Measurements from ENCODE around the gene ERFL. TPM values are rescaled to one million over a fixed set of nuclear protein-coding genes. Genes with fewer than 3 reads are reported as not detected.
A peak's percentile ranks its signal among the peaks of the same experiment; 100 is the strongest.
"Not testable (repeated sequence)": the region's sequence is repeated elsewhere in the genome, so short reads cannot be mapped to it uniquely, and the experiment has no call there.

ERFL gene
- total RNA-seq, 1 donor from 2014 or later: not detected

DNA sequence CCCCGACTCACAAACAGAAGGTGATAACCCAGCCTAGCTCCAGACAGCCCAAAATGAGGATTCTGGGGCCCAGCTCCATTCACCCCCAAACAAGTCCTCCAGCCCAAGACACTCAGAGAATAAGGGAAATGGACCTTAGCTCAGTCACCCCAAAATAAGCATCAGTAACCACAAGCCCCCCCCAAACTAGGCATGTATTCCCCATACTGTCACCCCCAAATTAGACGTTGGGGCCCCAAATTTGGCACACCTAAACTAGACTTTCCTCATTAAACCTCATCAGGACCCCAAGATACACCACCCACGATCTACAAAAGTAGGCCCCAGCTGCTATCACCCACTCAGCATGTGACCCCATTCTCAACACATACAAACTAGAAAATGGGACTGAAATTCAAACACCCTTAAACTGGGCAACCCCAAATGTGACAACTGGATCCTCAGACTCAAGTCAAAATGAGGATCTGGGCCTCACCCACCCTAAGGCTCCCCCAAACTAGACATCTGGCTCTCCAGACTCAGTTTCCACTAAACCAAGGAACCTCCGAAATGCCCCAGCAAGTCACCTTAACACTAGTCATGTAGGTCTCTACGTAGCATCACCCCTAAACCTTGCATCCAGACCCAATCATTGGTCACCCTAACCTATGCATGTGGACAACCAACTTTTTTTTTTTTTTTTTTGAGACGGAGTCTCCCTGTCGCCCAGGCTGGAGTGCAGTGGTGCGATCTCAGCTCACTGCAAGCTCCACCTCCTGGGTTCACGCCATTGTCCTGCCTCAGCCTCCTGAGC, 13.4 kb upstream of the ERFL start:
- no peak for DNase-seq (ENCODE audit: low read depth in 2 of 2)

GRCh38 chr19:41940731-41941409, 12.6 kb upstream of the ERFL start:
- no peak for DNase-seq (ENCODE audit: low read depth in 2 of 2)

DNA sequence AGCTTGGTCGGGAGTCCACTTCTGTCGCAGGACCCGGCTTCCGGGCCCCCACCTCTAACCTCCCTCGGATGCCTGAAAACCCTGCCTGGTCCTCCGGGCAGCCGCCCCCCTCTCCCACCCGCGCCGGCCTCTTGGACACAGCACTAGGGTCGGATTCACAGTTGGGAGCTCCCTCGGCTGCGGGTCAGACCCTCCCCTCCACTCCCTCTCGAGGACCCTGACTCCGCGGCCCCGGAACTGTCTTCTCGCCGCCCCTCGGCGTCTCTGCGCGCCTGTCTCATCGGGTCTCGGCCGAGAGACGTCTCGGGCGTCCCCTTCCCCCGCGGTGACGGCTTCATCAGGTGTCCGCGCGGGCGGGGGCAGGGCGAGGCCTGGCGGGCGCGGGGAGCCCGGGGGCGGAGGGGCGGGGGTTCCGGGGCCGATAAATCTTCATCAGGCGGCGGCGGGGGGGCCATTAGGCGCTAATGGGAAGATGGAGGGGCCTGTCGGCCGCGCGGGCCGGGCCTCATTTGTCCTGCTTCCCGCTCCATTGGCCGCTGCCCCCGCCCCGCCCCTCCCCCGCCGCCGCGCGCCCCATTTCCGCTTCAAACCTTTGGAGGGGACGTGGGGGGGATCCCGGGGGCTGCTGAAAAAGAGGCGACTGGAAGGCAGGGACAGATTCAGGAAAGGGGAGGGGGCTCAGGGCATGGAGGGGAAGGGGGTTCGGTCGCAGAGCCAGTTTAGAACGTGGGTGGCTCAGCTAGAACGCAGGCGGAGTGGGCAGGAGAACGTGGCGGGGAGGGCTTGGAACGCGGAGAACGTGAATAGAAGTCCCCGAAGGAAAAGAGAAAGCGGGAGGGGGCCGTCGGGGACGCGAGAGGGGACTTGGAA, 11.8 kb upstream of the ERFL start:
- DNase-seq (ENCODE audit: low read depth in 2 of 2): no peak

DNA sequence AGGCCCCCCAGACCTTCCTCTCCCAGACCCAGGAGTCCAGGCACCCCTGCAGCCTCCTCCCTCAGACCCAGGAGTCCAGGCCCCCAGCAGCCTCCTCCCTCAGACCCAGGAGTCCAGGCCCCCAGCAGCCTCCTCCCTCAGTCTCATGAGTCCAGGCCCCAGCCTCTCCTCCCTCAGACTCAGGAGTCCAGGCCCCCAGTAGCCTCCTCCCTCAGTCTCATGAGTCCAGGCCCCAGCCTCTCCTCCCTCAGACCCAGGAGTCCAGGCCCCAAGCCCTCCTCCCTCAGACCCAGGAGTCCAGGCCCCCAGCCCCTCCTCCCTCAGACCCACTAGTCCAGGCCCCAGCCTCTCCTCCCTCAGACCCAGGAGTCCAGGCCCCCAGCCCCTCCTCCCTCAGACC, 11.0 kb upstream of the ERFL start:
- not testable (repeated sequence) for DNase-seq (ENCODE audit: low read depth in 2 of 2)

DNA sequence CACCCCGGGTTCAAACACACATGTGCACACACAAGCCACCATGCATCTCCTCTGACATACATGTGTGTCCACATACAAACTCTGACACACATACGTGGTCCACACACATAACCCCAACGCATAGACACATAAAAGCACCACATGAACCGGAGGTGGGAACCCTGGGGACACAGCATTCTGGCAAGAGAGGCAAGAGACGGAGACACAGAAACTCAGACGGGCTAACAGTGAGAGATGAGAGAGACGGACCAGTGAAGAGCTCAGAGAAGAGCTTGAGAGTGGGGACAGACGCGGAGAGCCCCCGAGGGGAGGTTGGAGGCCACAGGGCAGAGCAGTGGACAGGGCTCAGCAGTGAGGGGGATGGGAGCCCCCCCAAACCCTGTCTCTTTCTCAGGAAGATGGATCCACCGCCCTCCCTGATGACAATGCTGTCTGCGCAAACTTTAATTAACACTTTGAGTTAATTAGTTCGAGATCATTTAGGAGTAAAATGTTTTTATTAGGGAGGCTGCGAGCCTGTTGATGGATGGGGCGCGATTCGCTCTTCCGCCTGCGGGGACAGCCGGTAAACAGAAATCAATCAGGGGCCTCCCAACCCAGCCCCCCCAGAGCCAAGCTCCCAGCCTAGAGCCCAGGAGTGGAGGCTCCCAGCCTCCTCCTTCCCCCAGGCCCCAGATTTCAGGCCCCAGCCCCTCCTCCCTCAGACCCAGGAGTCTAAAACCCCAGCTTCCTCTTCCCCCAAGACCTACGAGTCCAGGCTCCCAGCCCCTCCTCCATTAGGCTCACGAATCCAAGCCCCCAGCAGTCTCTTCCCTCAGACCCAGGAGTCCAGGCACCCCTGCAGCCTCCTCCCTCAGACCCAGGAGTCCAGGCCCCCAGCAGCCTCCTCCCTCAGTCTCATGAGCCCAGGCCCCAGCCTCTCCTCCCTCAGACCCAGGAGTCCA, 9.5 kb upstream of the ERFL start:
- DNase-seq (ENCODE audit: low read depth in 2 of 2): no peak

- DNase-seq (ENCODE audit: low read depth in 2 of 2): no peak
Observed at GRCh38 chr19:41936961-41937360, 8.7 kb upstream of the ERFL start.

DNA sequence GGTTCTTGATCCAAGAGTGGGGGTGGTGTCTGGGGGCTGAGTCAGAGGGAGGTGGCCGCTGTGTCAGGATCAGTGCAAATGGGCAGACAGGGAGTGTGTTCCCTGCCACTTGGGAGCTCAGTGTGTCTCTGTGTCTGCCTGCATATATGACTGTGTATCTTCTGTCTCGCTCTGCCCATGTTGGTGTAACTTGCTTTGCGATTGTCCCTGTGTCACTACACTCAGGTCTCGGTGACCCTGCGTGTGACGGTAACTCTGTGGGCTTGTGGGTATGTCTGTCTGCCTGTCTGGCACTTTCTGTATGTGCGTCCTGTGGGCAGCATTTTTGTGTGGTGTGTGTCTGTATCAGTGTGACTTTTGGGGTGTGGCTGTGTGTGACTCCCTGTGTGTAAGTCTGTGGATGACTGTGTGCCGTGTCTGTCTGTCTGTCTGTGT, 8.2 kb upstream of the ERFL start:
- DNase-seq (ENCODE audit: low read depth in 2 of 2): no peak

- no peak for DNase-seq (ENCODE audit: low read depth in 2 of 2)
Observed at GRCh38 chr19:41935760-41936415, 7.6 kb upstream of the ERFL start.

DNA sequence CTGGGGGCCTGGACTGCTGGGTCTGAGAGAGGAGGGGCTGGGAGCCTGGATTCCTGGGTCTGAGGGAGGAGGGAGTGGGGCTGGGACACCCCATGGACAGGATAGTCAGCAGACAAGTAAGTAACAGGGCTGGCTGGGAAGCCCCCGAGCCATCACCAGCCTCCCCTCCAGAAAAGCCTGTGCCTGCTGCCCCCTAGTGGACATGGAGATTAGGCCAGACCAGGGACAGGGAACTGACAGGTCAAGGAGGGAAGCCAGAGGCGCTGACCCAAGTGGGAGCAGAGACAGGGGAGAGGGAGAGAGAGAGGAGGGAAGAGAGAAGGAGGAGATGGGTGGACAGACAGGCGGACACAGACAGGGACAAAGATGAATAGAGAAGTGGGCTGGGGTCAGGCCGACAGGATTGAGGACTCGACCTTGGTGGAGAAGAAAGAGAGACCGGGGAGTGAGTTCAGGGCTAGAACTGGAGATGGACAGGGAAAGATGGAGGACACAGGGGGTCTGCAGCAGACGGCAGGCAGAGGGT, 6.7 kb upstream of the ERFL start:
- peak; percentile 21 to 58 for DNase-seq (ENCODE audit: low read depth in 2 of 2)

- no peak for DNase-seq (ENCODE audit: low read depth in 2 of 2)
Observed at GRCh38 chr19:41933693-41934426, 5.6 kb upstream of the ERFL start.

- no peak for DNase-seq (ENCODE audit: low read depth in 2 of 2)
Observed at GRCh38 chr19:41932720-41933332, 4.6 kb upstream of the ERFL start.

GRCh38 chr19:41932259-41932719, 4.0 kb upstream of the ERFL start:
- no peak for DNase-seq (ENCODE audit: low read depth in 2 of 2)

DNA sequence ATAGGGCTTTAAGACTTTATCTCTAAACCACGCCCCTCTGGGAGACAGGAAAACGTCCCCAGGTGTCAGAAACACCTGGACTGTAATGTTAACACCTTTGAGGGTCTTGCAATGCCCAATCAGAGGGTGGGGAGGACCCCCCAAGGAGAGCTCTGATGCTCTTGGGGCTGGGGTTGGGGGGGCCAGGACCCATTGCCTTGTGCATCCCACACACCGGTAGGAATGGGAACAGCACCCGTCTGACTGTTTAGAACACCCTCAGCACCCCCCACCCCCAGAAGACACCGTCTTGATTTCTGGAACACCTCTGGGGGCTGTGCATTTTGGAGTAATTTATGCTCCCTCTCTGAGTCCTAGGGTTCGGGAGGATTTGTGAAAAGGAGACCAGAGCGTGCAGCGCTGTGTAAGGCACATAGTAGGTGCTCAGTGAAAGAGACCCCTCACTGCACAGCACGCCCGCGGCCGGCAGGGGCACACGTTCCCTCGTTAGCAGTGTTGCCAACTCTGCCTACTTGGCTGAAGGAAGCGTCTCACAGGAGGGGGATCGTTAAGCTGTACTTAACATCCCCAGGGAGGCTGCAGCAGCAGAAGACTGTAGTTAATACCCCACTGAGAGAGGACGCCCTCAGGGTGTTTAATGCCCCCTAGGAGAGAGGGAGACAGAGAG, 2.8 kb upstream of the ERFL start:
- peak in 1 of 2 donors; percentile 15 for DNase-seq (ENCODE audit: low read depth in 2 of 2)

GRCh38 chr19:41930322-41930722, 2.1 kb upstream of the ERFL start:
- no peak for DNase-seq (ENCODE audit: low read depth in 2 of 2)

DNA sequence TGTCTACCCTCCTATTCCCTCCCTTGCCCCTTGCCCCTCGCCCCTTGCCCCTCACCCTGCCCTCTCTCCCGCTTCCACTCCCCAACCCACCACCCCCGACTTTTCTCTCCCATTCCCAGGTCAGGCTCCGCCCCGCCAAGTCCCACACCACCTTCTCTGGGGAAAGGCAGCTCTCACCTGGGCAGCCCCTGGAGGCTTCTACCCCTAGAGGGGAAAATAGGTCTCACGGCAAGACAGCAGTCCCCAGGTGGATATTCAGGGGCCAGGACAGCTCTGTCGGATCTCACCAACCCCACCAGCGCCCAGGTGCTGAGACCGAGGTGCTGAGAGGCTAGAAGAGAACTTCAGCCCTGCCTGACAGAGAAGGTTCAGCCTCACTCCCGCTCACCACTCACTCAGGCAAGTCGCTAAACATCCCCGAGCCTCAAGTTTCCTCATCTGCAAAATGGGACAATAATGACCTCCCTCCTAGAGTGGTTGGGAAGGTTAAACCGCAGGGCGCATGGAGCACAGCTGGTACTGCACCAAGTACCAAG, 1.4 kb upstream of the ERFL start:
- DNase-seq (ENCODE audit: low read depth in 2 of 2): no peak

- no peak for DNase-seq (ENCODE audit: low read depth in 2 of 2)
Observed at GRCh38 chr19:41928754-41929535, 696 bp upstream of the ERFL start.

GRCh38 chr19:41927497-41928192, 604 bp downstream of the ERFL start:
- no peak for DNase-seq (ENCODE audit: low read depth in 2 of 2)
